CD14-positive monocyte (primary cell): ENCODE results near the gene DERL2. TPM values are rescaled to one million over a fixed set of nuclear protein-coding genes. Genes with fewer than 3 reads are reported as not detected.

ENCODE experiments used
- DNase-seq, 3 donors: peaks; one replicate each; pipeline ENCODE4 v3.0.0-alpha.2; 2011 to 2022
- H2AFZ ChIP-seq: 2 replicates; pipeline ENCODE4 v1.6.0; 2012; ENCODE audit warnings: mild to moderate bottlenecking, low read depth, low read length, inconsistent platforms; ENCODE audit not compliant: insufficient read depth, poor library complexity, severe bottlenecking
- H3K27ac ChIP-seq, 2 donors: 1 replicate in 1 of 2; 2 replicates in 1 of 2; pipeline ENCODE4 v1.5.1; 2012 to 2013; ENCODE audit warnings: low read length in 2 of 2, control low read depth in 1 of 2, inconsistent platforms in 1 of 2, low read depth in 1 of 2, mild to moderate bottlenecking in 1 of 2
- H3K27me3 ChIP-seq, 2 donors: one replicate each; pipeline versions ENCODE4 v1.6.0 to v1.6.1; 2011 to 2013; ENCODE audit warnings: low read length in 2 of 2; ENCODE audit not compliant: control insufficient read depth in 2 of 2, insufficient read depth in 2 of 2
- H3K36me3 ChIP-seq, 2 donors: replicated peaks in 1 of 2; 1 replicate in 1 of 2; 2 replicates in 1 of 2; pipeline versions ENCODE4 v1.5.1 to v1.6.1; 2012 to 2013; ENCODE audit warnings: low read length in 2 of 2, control low read depth in 1 of 2, inconsistent platforms in 1 of 2, mild to moderate bottlenecking in 1 of 2; ENCODE audit not compliant: insufficient read depth in 2 of 2, control insufficient read depth in 1 of 2
- H3K4me1 ChIP-seq, 2 donors: 1 replicate in 1 of 2; 2 replicates in 1 of 2; pipeline versions ENCODE4 v1.5.1 to v1.6.1; 2012 to 2013; ENCODE audit warnings: low read length in 2 of 2, control low read depth in 1 of 2, inconsistent platforms in 1 of 2, mild to moderate bottlenecking in 1 of 2, moderate library complexity in 1 of 2; ENCODE audit not compliant: insufficient read depth in 2 of 2, control insufficient read depth in 1 of 2
- H3K4me2 ChIP-seq: replicated peaks from 2 replicates; pipeline ENCODE3; 2012; ENCODE audit warnings: low read length, moderate library complexity, mild to moderate bottlenecking; ENCODE audit not compliant: poor library complexity, severe bottlenecking; ENCODE audit errors: extremely low read depth
- H3K4me3 ChIP-seq, 3 experiments: fragments of 200-600 bp in 1 of 3; sonication (generic) in 1 of 3; replicated peaks in 1 of 3; 1 replicate in 2 of 3; 2 replicates in 1 of 3; pipeline ENCODE4 v1.5.1; 2011 to 2013; ENCODE audit warnings: low read length in 3 of 3, mild to moderate bottlenecking in 3 of 3, control low read depth in 2 of 3, low read depth in 2 of 3, inconsistent platforms in 1 of 3, moderate library complexity in 1 of 3
- H3K79me2 ChIP-seq: 2 replicates; pipeline ENCODE4 v1.6.0; 2012; ENCODE audit warnings: mild to moderate bottlenecking, control low read depth, inconsistent platforms, low read length, moderate library complexity; ENCODE audit not compliant: insufficient read depth
- H3K9ac ChIP-seq: 2 replicates; pipeline ENCODE4 v1.6.0; 2017; ENCODE audit warnings: low read length, mild to moderate bottlenecking; ENCODE audit not compliant: insufficient read depth, poor library complexity, severe bottlenecking
- H3K9me3 ChIP-seq, 2 donors: replicated peaks in 1 of 2; 1 replicate in 1 of 2; 2 replicates in 1 of 2; pipeline versions ENCODE4 v1.5.1 to v1.6.1; 2012 to 2013; ENCODE audit warnings: low read length in 2 of 2, control low read depth in 1 of 2; ENCODE audit not compliant: control insufficient read depth in 1 of 2, insufficient read depth in 1 of 2
- H4K20me1 ChIP-seq: 2 replicates; pipeline ENCODE4 v1.6.0; 2012; ENCODE audit warnings: mild to moderate bottlenecking, low read length, control low read depth, moderate library complexity; ENCODE audit not compliant: insufficient read depth
- H3K27ac Mint-ChIP-seq, 7 donors: one replicate each; pipeline ENCODE4 v1.8.0; 2020; ENCODE audit warnings: mild to moderate bottlenecking in 7 of 7, mixed read lengths in 7 of 7, moderate library complexity in 6 of 7, inconsistent platforms in 2 of 7
- H3K27me3 Mint-ChIP-seq, 3 donors: one replicate each; pipeline ENCODE4 v1.8.0; 2021 to 2022; ENCODE audit warnings: low read depth in 3 of 3, mild to moderate bottlenecking in 3 of 3, mixed read lengths in 3 of 3, moderate library complexity in 3 of 3, inconsistent platforms in 1 of 3
- H3K36me3 Mint-ChIP-seq, 2 donors: one replicate each; pipeline ENCODE4 v1.8.0; 2020; ENCODE audit warnings: mixed read lengths in 2 of 2, inconsistent platforms in 1 of 2, mild to moderate bottlenecking in 1 of 2
- H3K4me1 Mint-ChIP-seq: one replicate; pipeline ENCODE4 v1.8.0; 2020; ENCODE audit warnings: mild to moderate bottlenecking, mixed read lengths
- H3K4me3 Mint-ChIP-seq, 2 donors: one replicate each; pipeline ENCODE4 v1.8.0; 2020; ENCODE audit warnings: mild to moderate bottlenecking in 2 of 2, mixed read lengths in 2 of 2, moderate library complexity in 1 of 2
- H3K9me3 Mint-ChIP-seq, 7 donors: one replicate each; pipeline ENCODE4 v1.8.0; 2020 to 2022; ENCODE audit warnings: mixed read lengths in 7 of 7, mild to moderate bottlenecking in 6 of 7, moderate library complexity in 6 of 7, inconsistent platforms in 2 of 7
- WGBS: methylation state at CpG from one replicate; pipeline ENCODE4 v1.1.5; 2013; ENCODE audit warnings: missing lambda C conversion rate; ENCODE audit not compliant: insufficient coverage; 5-methylcytosine and 5-hydroxymethylcytosine counted together
- intact Hi-C, 2 donors: fragments of 100-400 bp; cut with micrococcal nuclease; formaldehyde crosslinking; loops; one replicate each; pipeline versions ENCODE4 v1.15.0 to v1.15.1; 2023
- polyA plus RNA-seq, 3 donors: library from polyadenylated mRNA; depleted of rRNA in 1 of 3; unstranded in 2 of 3; stranded (reverse) in 1 of 3; fragments of 300-500 nt in 2 of 3; fragments of >200 nt in 1 of 3; fragmentation: Illumina TruSeq in 2 of 3; gene quantifications; 1 replicate in 2 of 3; 2 replicates in 1 of 3; pipeline ENCODE4 v1.2.3, GENCODE V29; 2012 to 2021
- TF ChIP-seq, protein P1 (sequence below): fragments of 200-600 bp; IDR thresholded peaks from one replicate; pipeline ENCODE4 v1.8.0; 2022; ENCODE audit warnings: antibody characterized with exemption, mild to moderate bottlenecking

Gene DERL2
- polyA plus RNA-seq, 3 donors, result 30.6 to 84.9 (median 81.6) TPM

DNA sequence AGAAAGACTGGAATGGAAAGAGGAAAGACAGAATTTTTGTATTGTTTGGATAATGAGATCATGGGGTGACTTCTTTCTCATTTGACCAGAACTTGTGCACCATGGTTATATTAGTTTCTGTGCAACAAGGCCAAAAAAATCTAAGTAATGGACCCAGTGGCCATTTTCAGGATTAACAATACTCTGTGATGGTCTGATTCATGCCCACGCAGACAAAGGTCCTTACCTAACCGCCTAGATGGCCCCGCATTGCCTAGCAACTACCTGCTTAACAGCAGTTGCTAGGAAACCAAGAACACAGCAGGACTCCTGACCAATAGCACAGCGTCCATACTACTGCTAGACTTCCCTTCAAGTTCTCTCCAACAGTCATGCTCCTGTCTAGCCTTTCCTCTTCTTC, 22.8 kb upstream of the DERL2 start:
- no peaks in the 10 kb centered on the region for H3K4me1 ChIP-seq
- H3K36me3 ChIP-seq, result peaks cover 43 to 75% of the 10 kb centered on the region in 2 donors
- no peak overlapping the region for H3K4me3 ChIP-seq
- peaks cover 0 to 2% (median 0%) of the 10 kb centered on the region in 3 donors for H3K27me3 Mint-ChIP-seq
- no peaks in the 10 kb centered on the region for H3K27me3 ChIP-seq
- H3K9ac ChIP-seq, result no peak overlapping the region
- peak overlapping the region in 1 of 2 donors; percentile 14 for H3K27ac ChIP-seq
- no peaks in the 10 kb centered on the region for H3K79me2 ChIP-seq
- peaks cover 0 to 10% (median 6%) of the 10 kb centered on the region in 7 donors for H3K9me3 Mint-ChIP-seq
- WGBS, result 87% methylated on average over 4 of the region's 4 CpGs
- DNase-seq, result no peak
- no peak overlapping the region for H3K4me2 ChIP-seq
- H3K4me3 Mint-ChIP-seq, result no peak overlapping the region
- H3K4me1 Mint-ChIP-seq, result no peaks in the 10 kb centered on the region
- no peak overlapping the region for H2AFZ ChIP-seq
- H3K9me3 ChIP-seq, result no peaks in the 10 kb centered on the region
- TF ChIP-seq, protein P1, sequence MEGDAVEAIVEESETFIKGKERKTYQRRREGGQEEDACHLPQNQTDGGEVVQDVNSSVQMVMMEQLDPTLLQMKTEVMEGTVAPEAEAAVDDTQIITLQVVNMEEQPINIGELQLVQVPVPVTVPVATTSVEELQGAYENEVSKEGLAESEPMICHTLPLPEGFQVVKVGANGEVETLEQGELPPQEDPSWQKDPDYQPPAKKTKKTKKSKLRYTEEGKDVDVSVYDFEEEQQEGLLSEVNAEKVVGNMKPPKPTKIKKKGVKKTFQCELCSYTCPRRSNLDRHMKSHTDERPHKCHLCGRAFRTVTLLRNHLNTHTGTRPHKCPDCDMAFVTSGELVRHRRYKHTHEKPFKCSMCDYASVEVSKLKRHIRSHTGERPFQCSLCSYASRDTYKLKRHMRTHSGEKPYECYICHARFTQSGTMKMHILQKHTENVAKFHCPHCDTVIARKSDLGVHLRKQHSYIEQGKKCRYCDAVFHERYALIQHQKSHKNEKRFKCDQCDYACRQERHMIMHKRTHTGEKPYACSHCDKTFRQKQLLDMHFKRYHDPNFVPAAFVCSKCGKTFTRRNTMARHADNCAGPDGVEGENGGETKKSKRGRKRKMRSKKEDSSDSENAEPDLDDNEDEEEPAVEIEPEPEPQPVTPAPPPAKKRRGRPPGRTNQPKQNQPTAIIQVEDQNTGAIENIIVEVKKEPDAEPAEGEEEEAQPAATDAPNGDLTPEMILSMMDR, result no peak
- H4K20me1 ChIP-seq, result peaks cover 29% of the 10 kb centered on the region
- intact Hi-C loops, result no loop called here
- peaks cover 68 to 93% of the 10 kb centered on the region in 2 donors for H3K36me3 Mint-ChIP-seq
- H3K27ac Mint-ChIP-seq, result peak overlapping the region in 2 of 7 donors; percentile 44 to 55

DNA sequence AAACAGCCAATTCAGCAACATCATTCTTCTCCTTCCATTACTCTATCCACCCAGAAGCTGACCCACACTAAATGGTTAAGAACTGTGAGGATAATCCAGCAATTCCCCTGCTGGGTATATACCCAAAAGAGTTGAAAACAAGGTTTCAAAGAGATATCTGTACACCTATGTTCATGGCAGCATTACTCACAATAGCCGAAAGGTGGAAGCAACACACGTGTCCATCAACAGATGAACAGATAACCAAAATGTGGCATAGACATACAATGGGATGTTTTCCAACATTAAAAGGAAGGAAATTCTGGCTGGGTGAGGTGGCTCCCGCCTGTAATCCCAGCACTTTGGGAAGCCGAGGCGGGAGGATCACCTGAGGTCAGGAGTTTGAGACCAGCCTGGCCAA, 20.3 kb upstream of the DERL2 start:
- peaks cover 71 to 93% of the 10 kb centered on the region in 2 donors for H3K36me3 Mint-ChIP-seq
- H3K4me1 ChIP-seq, result peaks cover 0 to 2% of the 10 kb centered on the region in 2 donors
- no peaks in the 10 kb centered on the region for H3K9me3 ChIP-seq
- H3K27me3 ChIP-seq, result peaks cover 0 to 2% of the 10 kb centered on the region in 2 donors
- H3K27me3 Mint-ChIP-seq, result peaks cover 3 to 9% (median 6%) of the 10 kb centered on the region in 3 donors
- no peak overlapping the region for H3K4me3 Mint-ChIP-seq
- H3K4me2 ChIP-seq, result no peak overlapping the region
- no peak overlapping the region for H3K27ac ChIP-seq
- no peak overlapping the region for H2AFZ ChIP-seq
- intact Hi-C loops, result no loop called here
- H3K4me3 ChIP-seq, result no peak overlapping the region
- H3K9ac ChIP-seq, result no peak overlapping the region
- H3K79me2 ChIP-seq, result no peaks in the 10 kb centered on the region
- TF ChIP-seq, protein P1, result no peak
- H4K20me1 ChIP-seq, result peaks cover 32% of the 10 kb centered on the region
- H3K27ac Mint-ChIP-seq, result no peak overlapping the region
- DNase-seq, result no peak
- H3K9me3 Mint-ChIP-seq, result peaks cover 0 to 3% (median under 1%) of the 10 kb centered on the region in 7 donors
- H3K4me1 Mint-ChIP-seq, result peaks cover 4% of the 10 kb centered on the region
- no CpG with 5 or more reads among the region's 5 CpGs for WGBS
- H3K36me3 ChIP-seq, result peaks cover 37 to 82% of the 10 kb centered on the region in 2 donors
